Activated CD4-positive, CD25-positive, alpha-beta regulatory T cell (primary cell): ENCODE measurements around the gene SPX.

ENCODE experiments used
- DNase-seq, 4 experiments: peaks; one replicate each; lab custom pipeline; 2025; lab: John Stamatoyannopoulos, UW

The SPX gene

GRCh38 chr12:21580748-21581516 lies 54.8 kb downstream of the SPX start:
- DNase-seq: no peak
